GM18858 (cell line): ENCODE data around the gene ATP1B1.

ENCODE experiments used
- ATAC-seq: cut with Tn5 transposase; IDR thresholded peaks from one replicate; pipeline ENCODE4 v1.9.1; 2021; ENCODE audit not compliant: unreplicated experiment

The ATP1B1 gene

GRCh38 chr1:169094897-169095569 is 11.5 kb upstream of the ATP1B1 start:
- no peak for ATAC-seq

- no peak for ATAC-seq
Observed at GRCh38 chr1:169098380-169098779, 8.1 kb upstream of the ATP1B1 start.

- no peak for ATAC-seq
Observed at GRCh38 chr1:169099561-169099960, 6.9 kb upstream of the ATP1B1 start.

GRCh38 chr1:169100208-169100607 is 6.3 kb upstream of the ATP1B1 start:
- ATAC-seq = no peak

GRCh38 chr1:169100651-169101088 is 5.8 kb upstream of the ATP1B1 start:
- ATAC-seq = no peak

GRCh38 chr1:169102567-169102966 is 3.9 kb upstream of the ATP1B1 start:
- no peak for ATAC-seq

GRCh38 chr1:169103002-169103401 is 3.5 kb upstream of the ATP1B1 start:
- ATAC-seq = no peak

- no peak for ATAC-seq
Observed at GRCh38 chr1:169103480-169103893, 3.0 kb upstream of the ATP1B1 start.

GRCh38 chr1:169105087-169105433 is 1.4 kb upstream of the ATP1B1 start:
- ATAC-seq = no peak

GRCh38 chr1:169105434-169106094 is 926 bp upstream of the ATP1B1 start:
- ATAC-seq = peak; percentile 21

- ATAC-seq = no peak
Observed at GRCh38 chr1:169106921-169107602, 572 bp downstream of the ATP1B1 start.

- ATAC-seq = no peak
Observed at GRCh38 chr1:169107603-169108208, 1.2 kb downstream of the ATP1B1 start.

GRCh38 chr1:169108223-169108622 is 1.7 kb downstream of the ATP1B1 start:
- no peak for ATAC-seq

GRCh38 chr1:169108863-169109560 is 2.5 kb downstream of the ATP1B1 start:
- ATAC-seq = no peak

GRCh38 chr1:169109561-169110134 is 3.2 kb downstream of the ATP1B1 start:
- no peak for ATAC-seq

- no peak for ATAC-seq
Observed at GRCh38 chr1:169110236-169110635, 3.7 kb downstream of the ATP1B1 start.

- ATAC-seq = no peak
Observed at GRCh38 chr1:169110689-169111447, 4.4 kb downstream of the ATP1B1 start.

GRCh38 chr1:169111472-169111871 is 5.0 kb downstream of the ATP1B1 start:
- ATAC-seq = no peak

- no peak for ATAC-seq
Observed at GRCh38 chr1:169112241-169112640, 5.8 kb downstream of the ATP1B1 start.

- ATAC-seq = no peak
Observed at GRCh38 chr1:169113613-169114119, 7.2 kb downstream of the ATP1B1 start.
